Fibroblast of lung (primary cell): ENCODE measurements around the gene CABP4.

Experiments
- CTCF ChIP-seq, 2 donors: IDR thresholded peaks in 1 of 2; conservative IDR thresholded peaks in 1 of 2; 1 replicate in 1 of 2; 2 replicates in 1 of 2; pipeline ENCODE4 v1.5.1; 2011 to 2012; ENCODE audit warnings: low read length in 2 of 2, control low read depth in 1 of 2, inconsistent platforms in 1 of 2, low read depth in 1 of 2, mild to moderate bottlenecking in 1 of 2
- EZH2 ChIP-seq: IDR thresholded peaks from 2 replicates; pipeline ENCODE4 v1.5.1; 2012; ENCODE audit warnings: low read length, control low read depth, mild to moderate bottlenecking; ENCODE audit errors: missing control alignments

GRCh38 chr11:67510023-67510345 lies 54.8 kb downstream of the CABP4 start:
- TF ChIP-seq CTCF (conservative IDR thresholded peaks at IDR 0.05 in 1 of 2, IDR thresholded peaks at IDR 0.05 in 1 of 2; ENCODE audit: low read depth in 1 of 2, low read length in 2 of 2) (no peak), EZH2 (no peak)
